ENCODE results near the gene CAPN5.
A peak's percentile ranks its signal among the peaks of the same experiment; 100 is the strongest.

CAPN5 gene

DNA sequence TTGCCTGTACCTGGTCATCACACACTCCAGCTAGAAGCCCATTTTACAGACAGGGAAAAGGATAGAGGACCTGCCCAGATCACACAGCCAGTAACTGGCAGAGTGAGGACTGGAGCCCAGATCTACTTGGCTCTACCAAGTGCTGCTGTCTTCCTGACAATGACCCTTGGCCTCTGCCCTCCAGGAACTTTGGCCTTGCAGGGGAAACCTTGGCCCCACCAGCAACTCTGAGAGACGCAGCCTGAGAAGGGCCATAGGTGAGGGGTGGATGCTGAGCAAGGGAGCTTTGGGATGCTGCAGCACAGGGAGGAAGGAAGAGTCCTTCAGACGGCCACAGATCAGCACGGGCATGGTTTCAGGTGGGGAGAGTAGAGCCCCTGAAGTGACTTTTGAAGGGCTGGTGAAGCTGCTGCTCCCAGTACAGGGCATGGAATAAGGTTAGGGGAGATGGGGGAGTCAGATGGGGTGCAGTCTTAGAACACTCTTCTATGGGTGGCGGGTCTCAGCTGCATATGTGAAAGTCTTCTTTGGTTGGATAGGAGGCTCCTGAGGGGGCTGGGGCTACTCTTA, 2.0 kb upstream of the CAPN5 start:
- no peak for DNase-seq (ENCODE audit: low spot score)

DNA sequence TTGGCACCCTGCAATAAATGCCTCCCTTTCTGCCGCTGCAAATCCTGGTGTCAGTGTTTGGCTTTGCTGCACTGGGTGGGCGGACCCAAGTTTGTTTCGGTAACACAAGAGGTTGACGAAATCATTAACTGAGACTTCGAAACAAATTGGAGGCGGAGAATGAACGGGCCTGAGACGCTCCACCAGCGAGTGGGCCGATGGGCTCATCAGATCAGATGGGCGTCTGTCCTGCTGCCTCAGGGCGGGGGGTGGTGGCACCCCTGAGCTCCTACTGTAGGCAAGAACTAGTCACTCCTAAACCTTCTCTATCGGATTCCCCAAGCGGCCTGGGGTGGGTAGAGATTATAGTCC, 918 bp upstream of the CAPN5 start:
- DNase-seq (ENCODE audit: low spot score) = peak; percentile 66

DNA sequence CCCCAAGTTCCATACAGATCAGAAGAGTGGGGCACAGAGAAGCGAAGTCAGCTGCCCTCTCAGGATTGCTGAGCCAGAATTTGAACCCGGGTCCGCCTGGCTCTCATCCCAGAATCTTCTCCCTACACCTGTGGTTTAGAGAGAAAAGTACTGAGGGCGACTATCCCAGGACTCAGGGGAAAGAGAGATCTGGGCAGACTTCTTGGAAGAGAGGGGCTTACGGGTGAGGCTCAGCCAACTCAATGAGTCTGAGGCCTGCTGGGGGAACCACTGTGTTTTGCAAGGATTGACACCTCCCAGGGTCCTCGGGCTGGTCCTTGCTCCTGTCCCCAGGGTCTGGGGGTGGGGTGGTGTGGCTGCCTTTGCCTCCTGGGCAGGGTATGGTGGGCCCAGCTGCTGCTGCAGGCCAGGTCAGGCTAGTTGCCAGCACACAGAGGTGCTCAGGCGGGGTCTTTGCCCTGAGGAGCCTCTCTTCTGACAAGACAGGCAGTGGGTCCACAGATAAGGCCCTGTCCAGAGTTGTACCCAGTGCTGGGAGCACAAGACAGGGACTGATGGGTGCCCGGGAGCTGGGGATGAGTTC, 1.2 kb downstream of the CAPN5 start:
- DNase-seq (ENCODE audit: low spot score) = no peak

DNA sequence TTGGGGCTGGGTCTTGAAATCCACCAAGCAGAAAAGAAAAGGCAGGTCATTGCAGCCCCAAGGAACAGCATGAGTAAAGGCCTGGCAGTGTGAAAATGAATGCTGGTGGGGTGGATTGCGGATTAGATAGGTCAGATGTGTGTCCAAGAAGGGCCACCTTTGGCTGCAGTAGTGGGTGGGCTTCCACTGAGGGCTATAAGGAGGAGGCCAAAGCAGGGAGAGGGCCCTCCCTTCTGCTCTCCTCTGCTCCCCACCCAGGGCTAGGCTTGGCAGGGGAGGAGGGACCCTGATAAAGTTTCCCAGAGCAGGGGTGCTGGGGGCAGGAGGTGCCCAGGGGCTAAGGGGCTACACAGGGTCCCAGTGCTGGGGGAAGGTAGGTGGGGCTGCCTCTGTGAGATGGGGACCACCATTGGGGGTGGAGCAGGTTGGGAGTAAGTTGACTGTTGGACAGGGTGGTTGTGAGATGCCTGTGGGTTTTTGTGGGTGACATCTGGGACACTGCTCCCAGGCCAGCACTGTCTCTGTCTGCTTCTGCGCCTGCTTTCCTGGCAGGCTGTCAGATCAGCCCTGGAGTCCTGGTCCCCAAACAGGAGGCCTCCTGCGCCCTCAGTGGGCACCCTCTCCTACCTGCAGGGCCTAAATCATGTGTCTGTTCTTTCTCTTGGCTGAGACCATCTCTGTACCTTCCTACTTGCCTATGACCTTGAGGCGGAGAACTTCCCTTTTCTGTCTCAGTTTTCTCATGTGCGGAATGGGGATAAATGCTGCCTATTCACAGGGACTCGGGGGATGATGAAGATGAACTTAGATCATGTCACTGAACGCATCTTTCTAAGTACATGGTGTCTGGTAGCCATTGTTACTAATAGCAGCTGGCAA, 1.9 kb downstream of the CAPN5 start:
- DNase-seq (ENCODE audit: low spot score) = no peak

DNA sequence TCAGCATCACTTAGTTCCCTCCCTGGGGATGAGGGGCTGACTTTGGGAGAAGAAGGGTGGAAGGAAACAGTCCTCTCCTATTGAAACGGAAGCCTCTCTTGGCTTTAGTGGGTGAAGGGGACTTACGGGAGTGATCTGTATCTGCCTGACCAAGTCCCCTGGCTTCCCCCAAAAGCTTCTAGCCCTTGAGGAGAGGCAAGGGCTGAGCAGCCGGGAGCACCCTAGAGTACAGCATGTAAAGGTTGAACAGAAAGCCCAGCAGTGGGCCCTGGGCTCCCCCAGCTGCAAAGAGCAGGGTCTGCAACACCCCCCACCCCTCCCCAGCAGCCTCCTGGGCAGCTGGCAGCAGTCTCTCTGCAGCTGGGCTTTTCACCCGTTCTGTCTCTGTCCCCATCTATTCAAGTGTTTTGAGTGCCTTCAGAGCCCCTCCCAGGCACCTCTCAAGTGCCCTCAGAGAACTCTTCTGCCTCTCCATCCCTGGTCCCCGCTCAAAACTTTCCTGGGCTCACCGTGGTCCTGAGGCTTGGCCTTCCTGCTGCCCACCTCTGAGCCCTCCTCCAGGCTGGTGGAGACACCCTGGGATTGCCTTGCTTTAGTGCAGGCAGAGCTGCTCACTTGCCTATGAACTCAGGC, 2.7 kb downstream of the CAPN5 start:
- DNase-seq (ENCODE audit: low spot score) = no peak

DNA sequence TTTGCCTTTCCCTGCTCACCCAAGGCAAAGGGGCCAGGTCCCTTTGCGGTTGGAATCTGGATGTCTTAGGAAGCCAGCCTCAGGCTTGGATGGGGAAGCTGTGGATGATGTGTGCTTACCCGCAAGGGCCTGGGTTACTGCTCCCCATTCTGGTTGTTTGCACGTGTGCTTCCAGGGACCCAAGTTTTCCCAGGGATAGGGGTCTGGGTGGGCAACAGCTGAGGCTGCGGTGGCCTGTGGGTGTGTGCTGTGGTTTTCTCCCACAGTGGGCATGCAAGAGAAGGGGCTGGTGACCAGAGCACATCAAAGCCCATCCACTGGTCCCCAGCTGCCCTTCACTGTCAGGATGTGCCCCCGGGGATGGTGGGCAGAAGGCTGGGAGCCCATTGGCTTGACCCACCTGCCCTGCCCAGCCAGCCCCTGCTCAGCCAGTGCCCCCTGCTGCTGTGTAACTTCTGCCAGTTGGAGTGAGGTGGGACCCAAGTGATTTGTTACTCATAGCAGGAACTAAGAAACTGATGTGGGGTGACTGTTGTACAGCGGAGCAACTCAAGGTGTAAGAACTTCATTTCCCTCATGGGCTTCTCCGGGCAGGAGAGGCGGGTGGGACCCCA, 3.3 kb downstream of the CAPN5 start:
- no peak for DNase-seq (ENCODE audit: low spot score)

DNA sequence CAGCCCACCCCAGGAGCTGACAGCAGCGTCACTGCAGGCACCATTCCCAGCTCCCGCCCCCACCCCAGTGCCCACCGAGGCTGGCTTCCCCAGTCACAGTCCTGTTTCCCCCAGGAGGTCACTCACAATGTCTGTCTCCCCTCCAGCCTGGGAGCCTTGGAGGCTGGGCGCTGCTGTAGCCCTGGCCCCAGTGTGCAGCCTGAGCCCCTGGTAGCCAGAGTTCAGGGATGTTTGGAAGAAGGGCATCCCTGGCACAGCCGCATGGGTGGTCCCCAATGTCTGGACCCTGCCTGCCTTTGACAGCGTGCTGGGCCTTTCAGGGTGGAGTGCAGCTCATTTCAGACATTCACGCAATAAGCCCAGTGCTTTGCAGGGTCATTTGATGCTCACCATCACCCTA, 4.3 kb downstream of the CAPN5 start:
- no peak for DNase-seq (ENCODE audit: low spot score)

DNA sequence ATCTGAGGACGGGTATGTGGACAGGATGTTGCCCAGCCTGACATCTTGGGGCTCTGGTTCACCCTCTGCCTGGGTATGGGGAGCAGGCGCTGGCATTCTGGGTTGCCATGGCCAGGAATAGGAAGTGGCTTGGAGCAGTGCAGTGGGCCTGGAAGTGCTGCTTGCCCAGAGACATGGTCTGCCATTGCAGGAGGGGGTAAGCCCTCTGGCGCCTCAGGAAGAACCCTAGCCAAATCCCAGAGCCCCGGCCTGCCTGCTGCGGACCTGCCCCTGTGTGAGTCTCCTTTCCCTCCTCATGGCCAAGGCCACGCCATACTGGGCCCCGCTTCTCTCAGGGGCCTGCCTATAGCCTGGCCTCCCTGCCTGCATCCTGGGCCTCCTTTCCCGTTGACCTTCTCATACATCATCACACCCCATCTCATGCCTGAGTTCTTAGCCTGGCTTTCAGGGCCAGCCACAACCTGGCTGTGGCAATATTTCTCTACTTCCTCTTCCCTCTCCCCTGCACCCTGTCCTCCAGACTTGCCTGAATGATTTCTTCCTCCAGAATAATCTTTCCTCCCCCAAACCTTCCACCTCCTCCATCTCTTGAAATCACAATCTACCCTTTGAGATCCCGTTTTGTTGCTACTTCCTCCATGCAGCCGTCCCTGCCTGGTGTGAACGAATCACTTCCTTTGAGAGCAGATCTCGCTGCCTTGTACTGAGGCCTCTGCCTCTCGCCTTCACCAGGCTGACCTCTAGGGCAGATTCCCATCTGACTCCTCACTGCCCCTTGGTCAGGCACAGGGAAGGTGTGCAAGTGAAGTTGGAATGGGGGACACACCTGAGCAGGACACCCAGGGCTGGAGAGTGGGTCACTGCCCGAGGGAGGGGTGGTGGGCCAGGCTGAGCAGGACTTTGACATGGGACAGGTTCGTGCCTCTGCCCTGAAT, 5.2 kb downstream of the CAPN5 start:
- no peak for DNase-seq (ENCODE audit: low spot score)

DNA sequence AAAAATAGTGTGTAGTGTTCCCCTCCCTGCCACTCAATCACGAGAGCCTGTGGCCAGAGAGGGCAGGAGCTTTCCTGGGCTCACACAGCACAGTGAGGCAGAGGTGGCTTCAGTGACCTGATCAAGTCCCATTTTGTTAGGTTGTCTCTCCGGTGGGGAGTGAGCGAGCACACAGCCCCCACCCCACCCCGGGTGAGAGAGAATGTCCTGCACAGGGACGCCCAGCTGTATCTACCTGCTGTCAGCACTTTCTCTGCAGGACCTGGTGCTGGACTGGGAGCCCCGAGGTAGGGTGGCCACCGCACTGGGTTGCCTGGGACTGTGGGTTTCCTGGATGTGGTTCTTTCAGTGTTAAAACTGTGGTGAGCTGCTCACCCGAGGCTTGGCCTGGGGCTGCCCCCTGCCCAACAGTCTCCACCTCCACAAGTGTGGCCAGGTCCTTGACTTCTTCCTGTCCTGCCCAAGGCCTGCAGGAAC, 6.1 kb downstream of the CAPN5 start:
- DNase-seq (ENCODE audit: low spot score) = no peak

DNA sequence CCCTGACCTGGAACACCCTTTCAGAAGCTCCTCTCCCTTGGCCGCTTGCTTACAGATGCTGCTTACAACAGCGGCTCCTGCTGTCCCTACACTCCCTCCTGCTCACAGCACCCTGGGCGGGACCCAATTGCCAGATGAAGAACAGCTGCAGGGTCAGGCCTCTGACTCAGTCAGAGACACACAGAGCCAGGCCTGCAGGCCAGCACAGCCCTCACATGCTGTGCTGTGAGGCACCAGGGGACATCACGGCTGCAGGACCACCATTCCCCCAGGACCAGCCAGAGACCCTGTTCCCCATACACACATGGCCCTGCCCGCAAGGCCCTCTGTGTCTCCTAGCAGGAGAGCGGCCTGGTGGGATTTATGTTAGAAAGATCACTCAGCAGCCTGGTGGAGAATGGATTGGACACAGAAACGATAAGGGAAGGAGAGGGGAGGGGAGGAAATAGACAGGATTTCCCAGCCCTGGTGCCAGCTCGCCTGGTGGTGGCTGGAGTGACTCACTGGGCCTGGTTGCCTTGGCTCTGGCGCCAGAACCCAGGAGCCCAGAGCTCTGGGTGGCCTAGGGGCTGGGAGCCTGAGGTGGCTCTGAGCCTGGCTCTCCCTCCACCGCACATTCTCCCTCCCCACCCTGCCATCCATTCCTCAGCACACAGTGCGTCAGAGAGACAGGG, 6.7 kb downstream of the CAPN5 start:
- peak; percentile 99 for DNase-seq (ENCODE audit: low spot score)

DNA sequence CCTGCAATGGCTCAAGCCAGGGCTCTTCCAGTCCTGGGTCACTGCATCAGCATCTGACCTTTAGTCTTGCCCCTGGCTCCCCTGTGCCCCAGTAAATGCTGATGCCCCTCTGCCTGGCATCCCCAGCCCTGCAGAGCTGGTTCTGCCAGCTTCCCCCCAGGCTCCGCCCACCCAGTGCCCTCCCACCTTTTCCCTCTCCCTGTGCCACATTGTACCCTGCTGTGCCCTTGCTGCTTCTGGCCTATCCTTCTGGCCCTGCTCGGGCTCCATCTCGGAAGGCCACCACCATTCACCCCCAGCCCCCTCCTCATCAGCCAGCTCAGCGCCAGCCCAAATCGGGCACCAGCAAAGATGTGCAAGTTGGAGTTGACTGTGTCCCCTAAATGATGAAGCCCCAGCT, 7.4 kb downstream of the CAPN5 start:
- DNase-seq (ENCODE audit: low spot score) = no peak

DNA sequence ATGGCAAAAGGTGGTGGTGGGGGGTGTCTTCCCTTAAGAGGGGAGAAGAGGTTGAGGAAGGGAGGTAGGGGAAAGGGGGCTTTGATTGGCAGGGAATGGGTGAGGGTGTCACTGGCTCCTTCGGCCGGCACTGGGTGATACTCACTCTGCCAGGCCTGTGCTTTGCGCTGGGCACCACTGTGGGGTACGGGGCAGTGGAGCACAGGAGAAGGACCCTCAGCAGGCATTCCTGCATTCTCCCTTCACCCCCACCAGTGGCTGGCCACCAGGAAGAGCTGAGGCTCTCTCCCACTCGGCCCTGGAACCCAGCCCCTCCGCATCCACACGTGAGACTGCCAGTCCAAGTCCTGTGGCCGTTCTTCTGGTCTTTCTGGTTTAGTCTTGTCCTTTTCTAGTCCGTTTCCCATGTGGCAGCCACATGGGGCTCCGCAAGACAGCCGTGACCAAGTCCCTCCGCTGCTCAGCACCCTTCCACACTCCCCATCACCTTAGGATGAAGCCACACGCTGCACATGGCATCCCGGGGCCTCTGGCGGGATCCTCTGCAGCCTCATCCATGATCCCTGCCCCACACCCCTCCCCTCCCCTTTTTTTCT, 8.0 kb downstream of the CAPN5 start:
- DNase-seq (ENCODE audit: low spot score) = no peak

DNA sequence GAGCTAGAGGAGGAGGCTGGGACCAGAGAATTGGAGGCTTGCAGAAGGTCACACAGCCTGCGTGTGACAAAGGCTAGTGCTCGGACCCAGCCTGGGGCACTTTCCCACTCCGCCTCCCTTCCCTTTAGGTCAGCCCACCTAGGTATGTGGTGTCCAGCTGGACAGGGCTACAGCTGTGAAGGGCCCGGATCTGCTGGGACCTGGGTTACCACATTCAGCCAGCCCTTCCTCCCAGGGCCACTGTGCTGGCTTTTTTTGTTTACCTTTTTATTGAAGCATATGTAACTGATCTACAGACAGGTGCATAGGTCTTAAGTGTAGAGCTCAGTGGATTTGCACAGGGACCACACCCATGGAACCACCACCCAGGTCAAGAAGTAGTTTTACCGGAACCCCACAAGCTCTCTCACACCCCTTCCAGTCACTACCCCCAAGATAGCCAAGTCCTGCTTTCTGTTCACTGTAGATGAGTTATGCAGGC, 8.7 kb downstream of the CAPN5 start:
- no peak for DNase-seq (ENCODE audit: low spot score)

DNA sequence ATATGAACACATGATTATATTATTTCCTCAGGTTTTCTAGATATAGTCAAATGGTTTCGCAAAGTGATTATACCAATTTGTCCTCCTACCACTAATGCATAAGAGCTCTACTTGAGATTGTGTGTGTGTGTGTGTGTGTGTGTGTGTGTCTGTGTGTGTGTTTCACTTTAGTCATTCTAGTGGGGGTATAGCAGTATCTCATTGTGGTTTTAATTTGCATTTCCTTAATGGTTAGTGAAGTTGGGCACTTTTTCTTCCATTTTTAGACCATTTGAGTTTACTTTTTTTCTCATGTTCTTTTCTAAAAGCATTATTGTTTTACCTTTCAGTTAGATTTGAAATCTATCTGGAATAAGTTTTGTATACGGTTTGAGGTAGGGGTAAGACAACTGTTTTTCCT, 12.9 kb downstream of the CAPN5 start:
- no peak for DNase-seq (ENCODE audit: low spot score)

DNA sequence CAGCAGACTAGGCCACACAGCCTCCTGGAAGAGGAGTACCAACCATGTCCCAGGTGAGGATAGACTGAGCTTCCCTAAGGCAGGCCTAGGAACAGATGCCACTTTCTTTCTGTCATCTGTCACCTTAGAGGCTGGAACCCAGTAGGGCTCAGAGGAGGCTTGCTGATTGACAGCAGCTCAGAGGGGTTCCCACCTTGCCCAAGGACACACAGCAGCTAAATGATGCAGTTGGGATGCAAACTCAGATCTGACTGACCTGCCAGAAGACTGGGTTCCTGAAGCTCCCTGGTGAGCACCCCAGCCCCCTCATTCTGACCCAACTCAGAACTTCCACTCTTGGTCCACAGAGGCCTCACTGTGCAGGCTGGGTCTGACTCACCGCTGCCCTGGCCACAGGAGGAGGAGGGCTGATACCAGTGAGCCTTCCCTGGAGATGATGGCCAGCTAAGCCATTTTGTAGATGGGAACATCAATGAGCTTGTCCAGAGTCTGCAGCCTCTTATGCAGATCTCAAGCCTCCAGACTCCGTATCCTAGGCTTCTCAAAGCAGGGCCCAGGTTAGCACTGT, 14.0 kb downstream of the CAPN5 start:
- peak; percentile 46 for DNase-seq (ENCODE audit: low spot score)

DNA sequence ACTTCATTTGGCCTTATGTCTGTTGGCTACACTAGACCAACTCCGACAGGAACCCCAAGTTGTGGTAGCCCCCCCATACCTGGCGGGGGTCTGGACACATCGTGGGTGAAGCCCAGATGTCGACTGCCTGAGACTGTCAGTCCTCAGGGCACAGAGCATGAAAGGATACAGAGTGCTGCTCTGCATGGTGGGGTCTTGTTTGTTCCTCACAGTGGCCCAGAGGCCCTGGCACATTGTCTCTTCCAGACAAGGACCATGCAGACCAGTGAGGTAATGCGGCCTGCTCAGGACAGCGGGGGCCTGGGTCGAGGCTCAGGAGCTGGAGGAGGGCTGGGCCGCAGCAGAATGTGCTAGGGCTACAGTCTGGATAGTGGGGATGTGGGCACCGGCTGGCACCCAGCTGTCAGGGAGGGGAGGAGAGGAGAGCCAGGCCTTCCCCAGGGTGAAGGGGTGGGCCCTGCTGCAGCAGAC, 14.6 kb downstream of the CAPN5 start:
- no peak for DNase-seq (ENCODE audit: low spot score)

DNA sequence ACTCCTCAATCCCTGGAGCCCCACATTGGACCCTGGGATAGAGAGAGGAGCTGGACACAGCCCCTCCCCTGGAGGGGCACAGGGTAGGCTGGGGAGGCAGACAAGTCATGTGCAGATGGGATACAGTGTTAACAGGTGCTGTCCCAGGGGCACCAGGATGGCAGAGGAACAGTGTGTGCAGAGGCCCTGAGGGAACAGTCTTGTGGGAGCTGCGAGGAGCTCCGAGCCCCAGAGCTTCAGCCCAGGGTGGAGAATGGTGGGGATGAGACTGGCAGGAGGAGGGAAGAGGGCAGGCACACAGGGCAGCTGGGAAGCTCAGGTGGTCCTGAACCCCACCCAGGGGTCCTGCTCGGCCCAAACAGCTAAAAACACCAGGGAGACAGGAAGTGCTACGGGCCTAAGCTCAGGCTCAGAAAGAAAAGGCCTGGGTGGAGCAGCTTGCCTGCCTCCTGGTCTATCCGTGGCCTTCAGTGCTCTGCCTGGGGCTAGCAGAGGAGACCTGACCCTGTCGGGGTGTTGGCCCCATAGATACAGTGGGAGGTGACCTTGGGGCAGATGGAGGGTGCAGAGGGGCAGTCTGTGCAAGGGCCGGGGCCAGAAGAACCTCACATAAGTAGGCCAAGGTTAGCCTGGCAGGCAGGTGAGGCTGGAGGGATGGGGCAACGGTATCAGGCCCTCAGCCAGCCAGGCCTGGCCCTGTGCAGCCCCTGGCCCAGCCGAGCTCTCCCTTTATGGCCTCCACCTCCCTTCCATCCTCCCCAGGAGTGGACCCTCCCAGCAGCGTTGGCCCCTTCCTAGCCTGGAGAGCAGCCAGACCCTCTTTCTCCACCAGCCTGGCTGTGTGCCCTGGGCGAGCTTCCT, 15.4 kb downstream of the CAPN5 start:
- DNase-seq (ENCODE audit: low spot score) = no peak

DNA sequence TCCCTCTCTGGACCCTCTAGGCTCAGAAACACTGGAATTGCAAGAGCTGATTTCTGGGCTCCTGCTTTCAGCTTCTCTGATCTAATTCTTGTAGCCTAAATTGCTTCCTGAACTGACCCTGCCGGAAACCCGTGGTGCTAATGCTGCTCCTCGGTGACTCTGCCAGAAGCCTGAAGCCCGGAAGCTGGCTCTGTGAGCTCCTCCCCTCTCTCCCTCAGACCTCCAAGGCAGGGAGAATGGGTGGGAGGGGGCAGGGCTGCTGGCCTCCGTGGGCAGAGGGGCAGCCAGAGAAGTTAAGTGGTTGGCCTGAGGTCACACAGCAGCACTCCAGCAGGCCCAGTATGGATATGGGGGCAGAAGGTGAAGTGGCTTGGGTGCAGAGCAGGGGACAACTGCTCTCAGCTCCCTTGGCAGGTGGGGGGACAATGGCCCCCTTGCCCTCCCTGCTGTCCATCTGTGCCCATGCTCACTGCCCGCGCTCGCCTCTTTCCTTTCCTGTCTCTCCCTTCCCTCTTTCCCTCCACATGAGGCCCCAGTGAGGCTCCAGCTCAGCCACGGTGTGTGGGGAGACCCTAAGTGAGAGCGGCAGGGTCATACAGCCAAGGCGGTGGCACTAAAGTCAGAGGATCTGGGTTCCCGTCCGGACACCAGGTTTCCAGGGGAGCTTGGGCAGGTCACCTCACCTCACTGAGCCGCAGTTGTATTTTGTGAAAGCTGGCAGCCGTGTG, 16.2 kb downstream of the CAPN5 start:
- no peak for DNase-seq (ENCODE audit: low spot score)
